AML-193 (cell line): ENCODE data around the gene NRXN3.
A peak's percentile ranks its signal among the peaks of the same experiment; 100 is the strongest.

Experiments used
- DNase-seq, 2 experiments: peaks; one replicate each; lab custom pipeline; 2025; lab: John Stamatoyannopoulos, UW

The NRXN3 gene

GRCh38 chr14:78921856-78922255 is 751.7 kb downstream of the NRXN3 start:
- DNase-seq, result no peak

DNA sequence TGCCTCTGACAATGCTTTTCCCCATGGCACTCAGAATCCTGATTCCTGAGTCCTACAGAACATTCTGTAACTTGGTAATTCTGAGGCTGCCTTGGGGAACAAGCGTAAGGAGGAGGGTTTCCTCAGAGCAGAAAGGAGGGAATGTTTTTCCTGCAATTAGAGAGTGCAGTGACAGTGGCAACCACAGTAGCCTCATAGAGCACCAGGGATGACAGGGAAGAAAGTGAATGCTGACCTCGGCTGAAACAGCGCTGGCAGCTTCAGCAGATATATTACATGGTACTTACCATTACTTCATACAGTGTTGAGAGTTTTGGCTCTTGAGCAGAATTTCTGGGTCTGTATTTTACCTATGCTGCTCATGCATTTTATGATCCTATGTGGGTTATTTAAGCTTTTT is 757.1 kb downstream of the NRXN3 start:
- DNase-seq, result no peak

DNA sequence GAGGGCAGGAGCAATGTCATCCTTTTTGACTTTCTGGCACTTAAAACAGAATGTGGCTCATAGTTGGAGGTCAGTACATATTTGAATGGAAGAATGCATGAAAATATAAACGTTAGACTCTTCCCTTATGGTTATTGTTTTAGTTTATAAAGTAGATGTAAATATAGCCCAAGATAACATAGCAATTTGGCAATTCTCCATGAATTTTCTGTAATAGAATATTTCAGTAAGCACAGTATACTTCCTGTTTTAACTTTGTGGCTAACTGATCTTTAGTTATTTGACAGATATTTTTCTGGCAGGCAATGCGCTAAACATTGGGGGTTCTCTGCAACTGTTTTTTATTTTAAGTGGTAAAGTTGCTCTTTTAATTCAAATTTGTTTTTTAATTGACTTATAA is 763.0 kb downstream of the NRXN3 start:
- DNase-seq, result no peak

DNA sequence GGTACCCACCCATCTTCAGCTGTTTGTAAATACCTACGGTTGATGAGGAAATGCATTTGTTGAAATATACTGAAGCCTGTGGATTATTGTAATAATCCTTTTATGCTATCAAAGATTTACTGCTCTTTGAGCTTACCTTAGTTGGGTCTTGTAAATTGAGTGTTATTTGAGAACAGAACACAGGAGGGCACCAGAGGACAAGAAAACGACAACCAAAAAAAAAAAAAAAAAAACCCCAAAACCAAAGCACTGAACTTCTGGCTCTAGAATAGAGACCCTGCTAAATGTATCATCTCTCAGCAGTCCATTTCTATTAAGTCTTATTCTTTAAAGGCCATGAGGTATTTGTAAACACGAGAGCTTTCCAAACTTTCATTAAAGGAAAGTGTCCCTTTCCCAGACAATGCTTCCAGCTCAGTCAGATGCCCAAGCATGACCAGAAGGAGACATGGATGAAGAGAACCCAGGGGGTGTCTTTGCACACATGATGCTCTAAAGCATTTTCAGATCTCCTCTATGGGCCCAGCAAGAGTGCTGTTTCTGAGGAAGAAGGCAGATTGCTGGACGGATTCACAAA is 763.9 kb downstream of the NRXN3 start:
- peak in 1 of 2 experiments; percentile 4 for DNase-seq

GRCh38 chr14:78946949-78947348 is 776.8 kb downstream of the NRXN3 start:
- no peak for DNase-seq

DNA sequence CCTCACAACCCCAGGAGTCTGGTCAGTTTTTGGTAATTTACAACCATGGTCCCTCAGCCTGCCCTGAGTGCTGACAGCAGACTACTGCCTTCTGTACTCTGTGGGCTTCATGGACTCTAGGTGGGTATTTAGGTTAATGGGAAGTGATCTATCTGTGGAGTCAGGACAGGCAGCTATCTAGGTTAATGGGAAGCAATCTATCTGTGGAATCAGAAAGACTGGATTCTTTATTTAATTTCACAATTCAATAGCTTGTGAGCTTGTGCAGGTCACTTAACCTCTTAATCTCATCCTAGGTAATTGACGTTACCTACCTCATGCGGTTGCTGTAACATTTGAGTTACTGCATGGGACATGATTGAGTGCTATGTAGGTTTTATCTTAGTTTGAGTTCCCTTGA is 777.5 kb downstream of the NRXN3 start:
- DNase-seq, result no peak

DNA sequence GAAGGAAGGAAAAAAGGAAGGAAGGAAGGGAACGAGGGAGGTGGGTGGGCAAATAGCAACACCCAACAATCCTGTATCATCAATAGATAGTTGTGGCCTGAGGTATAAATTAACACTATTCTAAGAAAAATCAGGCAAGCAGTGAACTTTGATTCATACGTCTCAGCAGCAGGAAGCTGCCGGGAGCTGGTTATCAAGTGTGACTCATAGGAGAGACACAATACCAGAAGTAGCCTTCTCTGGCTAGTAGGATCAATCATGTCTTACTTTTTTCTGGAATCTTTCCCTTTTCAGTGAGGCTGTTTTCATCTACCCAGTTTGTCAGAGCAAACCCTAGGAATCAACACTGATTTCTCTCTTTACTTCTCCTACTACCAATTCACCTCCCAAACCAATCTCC is 780.5 kb downstream of the NRXN3 start:
- no peak for DNase-seq

DNA sequence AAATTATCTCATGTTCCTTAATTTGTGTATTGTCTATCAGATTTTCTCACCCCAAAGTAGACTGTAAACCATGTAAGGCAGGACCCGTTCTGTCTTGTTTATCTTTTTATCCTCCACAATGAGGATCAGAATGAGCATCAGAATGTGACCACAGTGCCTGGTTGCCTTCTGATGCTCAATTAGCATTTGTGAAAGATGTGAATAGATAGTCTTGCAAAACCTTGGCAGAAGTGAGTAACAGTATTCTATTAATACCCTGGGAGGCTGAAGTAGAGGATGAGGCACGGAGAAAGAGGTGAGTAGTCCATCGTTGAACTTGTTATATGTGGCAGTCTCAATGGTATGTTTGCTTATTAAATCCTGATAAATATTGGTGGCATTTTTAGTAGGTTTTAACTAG is 781.4 kb downstream of the NRXN3 start:
- DNase-seq, result no peak

GRCh38 chr14:78959674-78960264 is 789.6 kb downstream of the NRXN3 start:
- peak; percentile 12 to 20 for DNase-seq

DNA sequence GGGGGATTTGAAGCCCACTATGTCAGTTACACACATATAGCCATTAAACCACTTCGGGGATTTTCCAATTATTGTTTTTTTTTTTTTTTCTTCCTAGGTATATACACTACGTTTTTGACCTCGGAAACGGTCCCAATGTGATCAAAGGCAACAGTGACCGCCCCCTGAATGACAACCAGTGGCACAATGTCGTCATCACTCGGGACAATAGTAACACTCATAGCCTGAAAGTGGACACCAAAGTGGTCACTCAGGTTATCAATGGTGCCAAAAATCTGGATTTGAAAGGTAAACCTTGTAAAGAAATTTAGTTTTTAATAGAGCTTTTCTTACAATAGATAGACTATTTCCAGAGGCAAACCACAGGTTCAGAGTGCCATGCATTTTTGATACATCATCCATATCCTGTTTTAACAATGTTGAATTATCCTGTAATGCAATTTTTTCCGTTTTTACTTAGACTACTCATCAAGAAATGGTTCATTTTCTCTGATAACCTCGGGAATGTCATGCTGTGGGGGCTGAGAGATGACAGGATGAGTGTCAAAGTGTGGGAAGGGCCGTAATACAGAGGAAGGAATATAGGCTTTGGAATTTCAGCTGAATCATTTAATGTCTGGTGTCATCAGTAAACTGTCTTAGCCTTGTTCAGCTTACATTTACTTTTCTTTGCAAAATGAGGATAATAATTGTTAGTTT is 797.1 kb downstream of the NRXN3 start:
- DNase-seq, result no peak

- no peak for DNase-seq
Measured at GRCh38 chr14:78968265-78968664, 798.1 kb downstream of the NRXN3 start.

- no peak for DNase-seq
Measured at GRCh38 chr14:78970677-78971076, 800.5 kb downstream of the NRXN3 start.

DNA sequence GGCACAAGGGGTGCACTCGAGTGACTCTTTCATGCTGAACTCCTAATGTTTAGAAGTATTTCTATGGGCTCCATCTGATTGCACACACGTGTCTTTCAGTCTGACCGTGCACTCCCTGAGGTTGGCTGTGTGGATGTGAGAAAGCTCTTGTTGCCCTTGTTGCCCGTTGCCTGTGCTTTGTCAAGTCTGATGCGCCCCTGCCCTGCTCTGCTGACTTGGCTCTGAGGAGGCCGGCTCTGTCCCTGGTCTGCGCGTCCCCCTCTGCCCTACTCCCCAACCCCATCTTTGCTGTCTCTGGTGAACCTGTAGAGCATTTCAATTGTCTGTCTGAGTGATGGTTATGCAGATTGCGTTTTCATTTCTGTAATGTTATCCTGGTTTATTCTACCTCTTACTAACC is 802.3 kb downstream of the NRXN3 start:
- no peak for DNase-seq

DNA sequence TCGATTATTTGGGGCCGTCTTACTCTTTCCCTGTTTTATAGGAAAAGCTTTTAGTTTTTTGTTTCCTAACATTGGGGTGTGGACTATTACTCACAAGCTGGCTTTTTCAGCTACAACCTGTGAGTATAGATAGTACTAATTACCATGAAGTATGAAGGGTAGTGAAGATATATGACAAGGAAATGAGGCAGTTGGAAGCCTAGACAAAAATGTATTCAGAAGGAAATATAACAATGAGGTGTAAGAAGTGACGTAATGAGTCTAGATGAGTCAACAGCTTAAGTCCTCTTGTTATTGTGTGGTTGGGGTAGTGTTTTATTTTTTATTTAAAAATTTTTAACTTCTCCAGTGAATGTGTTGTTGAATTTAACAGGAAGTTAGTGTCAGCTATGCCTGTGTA is 804.5 kb downstream of the NRXN3 start:
- no peak for DNase-seq

DNA sequence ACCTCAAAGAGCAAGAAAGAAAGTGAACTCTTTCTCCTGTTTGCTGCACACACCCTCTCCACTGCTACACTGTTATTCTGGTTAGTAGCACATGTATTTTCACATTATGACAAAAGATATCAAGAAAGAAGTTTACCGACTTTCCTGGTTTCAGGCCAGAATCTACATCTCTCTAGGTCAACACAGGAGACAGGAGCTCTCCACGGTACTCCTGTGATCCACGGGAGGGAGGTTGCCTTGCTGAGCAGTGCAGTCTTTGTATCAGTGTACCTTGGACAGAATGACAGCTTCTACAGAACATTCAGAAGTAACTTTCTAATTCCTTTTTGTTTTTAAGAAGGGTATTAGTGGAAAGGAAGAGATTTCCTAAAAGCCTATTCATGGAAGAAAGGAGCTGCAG is 805.6 kb downstream of the NRXN3 start:
- no peak for DNase-seq

DNA sequence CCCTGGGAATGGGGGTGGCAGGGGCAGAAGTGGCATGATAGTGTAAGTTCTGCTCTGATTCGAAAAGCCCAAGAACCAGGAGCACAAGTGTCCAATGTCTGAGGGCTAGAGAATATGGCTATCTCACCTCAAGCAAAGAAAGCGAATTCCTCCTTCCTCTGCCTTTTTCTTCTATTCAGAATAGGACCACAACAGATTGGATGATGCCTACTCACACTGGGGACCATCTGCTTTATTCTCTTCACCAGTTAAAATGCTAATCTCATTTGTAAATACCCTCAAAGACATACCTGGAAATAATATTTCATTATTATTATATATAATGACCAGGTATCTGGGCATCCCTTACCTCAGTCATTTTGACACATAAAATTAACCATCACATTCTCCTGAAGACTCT is 808.7 kb downstream of the NRXN3 start:
- DNase-seq, result no peak

DNA sequence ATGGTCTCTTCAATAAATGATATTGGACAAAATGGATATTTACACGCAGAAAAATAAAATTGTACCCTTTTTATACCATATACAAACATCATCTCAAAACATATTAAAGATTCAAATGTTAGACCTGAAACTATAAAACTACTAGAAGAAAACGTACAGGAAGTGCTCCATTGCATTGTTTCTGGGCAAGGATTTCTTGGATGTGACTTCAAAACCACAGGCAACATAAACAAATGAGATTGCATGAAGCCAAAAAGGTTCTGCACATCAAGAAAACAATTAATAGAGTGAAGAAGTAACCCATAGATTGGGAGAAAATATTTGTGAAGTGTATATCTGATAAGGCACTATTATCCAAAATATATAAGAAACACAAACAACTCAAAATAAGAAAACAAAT is 812.4 kb downstream of the NRXN3 start:
- DNase-seq, result no peak

- no peak for DNase-seq
Measured at GRCh38 chr14:78983126-78983525, 813.0 kb downstream of the NRXN3 start.

- no peak for DNase-seq
Measured at GRCh38 chr14:78985668-78986381, 815.7 kb downstream of the NRXN3 start.

DNA sequence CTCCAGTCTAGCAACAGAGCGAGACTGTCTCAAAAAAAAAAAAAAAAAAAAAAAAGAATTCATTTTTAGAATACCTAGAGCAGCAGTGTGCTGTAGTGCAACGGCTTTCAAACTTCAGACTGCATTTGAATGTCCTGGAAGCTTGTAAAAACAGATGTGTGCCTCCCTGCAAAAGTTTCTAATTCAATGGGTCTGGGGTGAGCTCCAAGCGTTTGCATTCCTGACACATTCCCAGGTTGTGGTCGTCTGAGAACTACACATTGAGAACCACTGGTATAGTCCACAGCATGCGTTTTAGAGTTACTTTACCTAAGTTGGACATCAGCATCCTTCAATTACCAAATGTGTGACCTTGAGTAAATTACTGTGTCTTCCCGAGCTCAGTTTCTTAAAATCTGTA is 816.8 kb downstream of the NRXN3 start:
- no peak for DNase-seq

DNA sequence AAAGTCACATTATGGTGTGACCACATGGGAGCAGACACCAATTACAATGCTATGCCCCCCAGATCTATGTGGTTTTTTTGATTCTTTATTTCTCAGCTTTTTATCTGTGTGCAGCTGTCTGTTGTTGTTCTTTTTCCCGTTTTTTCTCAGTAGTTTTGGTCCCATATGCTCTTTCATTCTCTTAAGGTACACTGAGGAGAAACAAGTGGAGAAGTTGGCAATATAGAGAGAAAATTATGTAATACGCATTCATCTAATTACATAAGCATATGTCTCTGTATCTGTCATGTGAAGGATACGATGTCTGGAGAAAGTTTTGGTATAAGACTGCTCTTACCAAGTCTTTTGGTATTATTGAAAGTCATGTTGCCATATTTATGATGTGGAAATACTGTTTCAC is 819.0 kb downstream of the NRXN3 start:
- DNase-seq, result no peak

DNA sequence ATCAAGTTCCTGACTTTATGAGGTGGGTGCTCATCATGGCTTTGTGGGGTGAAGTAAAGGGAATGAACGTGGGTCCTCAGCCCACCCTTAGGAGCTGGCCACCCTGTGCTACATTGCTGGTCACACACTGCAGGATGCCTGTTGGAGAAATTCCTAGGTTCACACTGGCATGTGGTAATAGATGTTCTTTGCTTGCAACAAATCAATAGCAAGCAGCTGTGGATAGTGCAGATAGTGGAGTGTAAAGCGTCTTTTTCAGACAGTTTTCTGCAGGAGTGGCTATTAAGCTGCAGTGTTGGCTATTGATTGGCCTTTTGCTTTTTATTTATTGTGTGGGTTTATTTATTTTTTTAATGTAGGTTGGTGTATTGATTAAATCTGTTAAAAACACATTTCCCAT is 822.7 kb downstream of the NRXN3 start:
- DNase-seq, result no peak

DNA sequence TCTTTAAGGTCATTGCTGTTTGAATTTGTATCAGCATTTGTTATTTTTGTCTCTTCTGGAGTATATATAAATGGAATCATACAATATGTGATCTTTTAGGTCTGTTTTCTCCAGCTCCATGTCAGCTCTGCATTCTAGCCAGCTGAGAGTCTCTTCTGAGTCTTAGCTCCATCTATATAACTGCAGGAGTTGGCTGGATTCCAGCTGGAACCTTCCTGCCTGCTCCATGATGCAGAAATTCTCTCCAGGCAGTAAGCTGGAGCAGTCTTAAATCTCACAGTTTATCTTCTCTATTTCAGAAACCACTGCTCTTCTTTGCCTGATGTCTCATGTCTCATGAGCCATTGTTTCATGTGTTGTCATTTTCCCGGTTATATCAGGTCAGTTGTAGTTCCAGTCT is 827.6 kb downstream of the NRXN3 start:
- DNase-seq, result no peak
